HG02970 (cell line): ENCODE measurements around the gene LMLN.
"Not testable (repeated sequence)": the region's sequence is repeated elsewhere in the genome, so short reads cannot be mapped to it uniquely, and the experiment has no call there.

Source experiments
- ATAC-seq: cut with Tn5 transposase; IDR thresholded peaks from one replicate; pipeline ENCODE4 v1.9.1; 2021; ENCODE audit warnings: mild to moderate bottlenecking, moderate library complexity, moderate number of reproducible peaks; ENCODE audit not compliant: unreplicated experiment, low FRiP score

Gene LMLN

DNA sequence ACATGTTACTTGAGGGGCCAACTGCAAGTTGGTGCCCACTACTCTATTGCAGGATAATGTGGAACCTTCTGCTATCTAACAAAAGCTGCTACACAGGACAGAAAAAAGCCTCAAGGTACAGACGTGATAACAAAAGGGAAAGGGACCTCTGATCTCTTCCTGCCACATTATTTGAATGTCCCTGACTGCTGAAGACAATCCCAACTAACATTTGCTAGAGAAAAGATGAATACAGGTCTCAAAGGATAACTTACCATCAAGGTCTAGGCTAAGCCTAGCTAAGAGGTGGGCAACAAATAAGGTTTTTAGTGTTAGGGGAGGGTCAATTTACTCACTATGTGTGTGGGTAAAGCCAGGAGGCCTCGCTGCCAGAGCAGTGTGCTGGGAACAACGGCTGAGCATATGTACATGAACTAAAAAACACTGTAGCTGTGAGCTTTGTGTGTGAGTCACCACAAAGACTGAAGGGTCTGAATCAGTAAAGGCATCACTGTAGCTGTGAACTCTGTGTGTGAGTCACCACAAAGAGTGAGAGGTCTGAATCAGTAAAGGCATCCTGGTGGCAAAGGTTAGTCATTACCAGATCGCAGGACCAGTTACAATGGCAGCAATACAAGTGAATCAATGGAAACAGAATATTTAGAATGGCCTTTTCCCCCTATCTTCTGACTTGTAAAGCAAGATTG lies 111.7 kb downstream of the LMLN start:
- no peak for ATAC-seq

DNA sequence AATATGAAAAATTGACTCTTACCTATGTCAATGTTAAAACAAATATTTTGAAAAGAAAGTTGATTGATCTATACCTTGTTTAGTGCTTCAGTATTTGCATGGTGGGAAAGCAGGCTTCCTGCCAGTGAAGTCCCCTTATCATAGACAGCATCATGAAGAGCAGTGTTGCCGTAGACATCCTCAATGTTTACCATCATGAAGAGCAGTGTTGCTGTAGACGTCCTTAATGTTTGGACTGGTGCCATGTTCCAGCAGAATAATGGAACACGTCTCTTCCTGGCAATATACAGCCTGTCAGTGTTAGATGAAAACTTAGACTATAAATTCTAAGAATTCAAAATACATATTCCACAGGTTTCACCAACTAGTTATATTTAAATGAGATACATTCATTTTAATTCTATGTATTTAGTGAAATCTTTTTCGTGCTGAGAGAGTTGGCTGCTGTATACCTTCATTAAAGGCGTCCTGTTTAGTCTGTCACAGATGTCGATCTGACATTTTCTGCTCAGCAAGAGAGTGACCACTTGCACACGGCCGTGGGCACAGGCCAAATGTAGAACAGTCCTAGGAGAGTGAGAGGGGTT lies 116.8 kb downstream of the LMLN start:
- ATAC-seq = no peak

DNA sequence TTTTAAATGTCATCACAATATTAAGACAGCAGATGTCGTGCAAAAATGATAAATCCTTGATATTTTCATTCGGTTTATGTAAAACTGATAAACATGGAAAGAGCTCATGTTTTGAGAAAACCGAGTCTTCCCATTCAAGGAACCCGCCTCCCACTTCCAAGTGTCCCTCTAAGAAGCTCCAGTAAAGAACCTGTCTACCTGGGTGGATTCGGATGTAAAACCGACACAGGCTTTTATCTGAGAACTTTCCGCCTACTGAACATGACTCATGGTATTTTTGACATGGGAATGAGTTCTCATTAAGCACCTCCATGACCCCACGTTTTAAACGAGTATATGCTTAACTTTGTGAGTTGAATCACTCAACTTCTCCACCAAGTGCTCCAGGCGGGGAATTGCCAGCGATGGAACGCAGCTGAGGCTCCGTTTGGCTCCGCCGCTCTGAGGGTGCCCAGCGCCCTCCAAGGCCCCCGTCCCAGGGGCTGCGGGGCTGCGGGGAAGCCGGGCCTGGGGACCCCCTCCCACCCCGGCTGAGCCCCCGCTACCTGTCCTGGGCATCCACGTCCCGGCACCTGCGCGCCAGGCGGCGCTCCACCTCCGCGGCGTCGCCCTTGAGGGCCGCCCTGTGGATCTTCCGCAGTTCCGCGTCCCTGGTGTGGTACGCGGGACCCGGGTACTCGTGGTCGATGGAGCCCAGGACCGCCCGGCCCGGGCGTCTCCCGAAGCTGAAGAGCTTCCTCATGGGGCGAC lies 119.9 kb downstream of the LMLN start:
- ATAC-seq = no peak

DNA sequence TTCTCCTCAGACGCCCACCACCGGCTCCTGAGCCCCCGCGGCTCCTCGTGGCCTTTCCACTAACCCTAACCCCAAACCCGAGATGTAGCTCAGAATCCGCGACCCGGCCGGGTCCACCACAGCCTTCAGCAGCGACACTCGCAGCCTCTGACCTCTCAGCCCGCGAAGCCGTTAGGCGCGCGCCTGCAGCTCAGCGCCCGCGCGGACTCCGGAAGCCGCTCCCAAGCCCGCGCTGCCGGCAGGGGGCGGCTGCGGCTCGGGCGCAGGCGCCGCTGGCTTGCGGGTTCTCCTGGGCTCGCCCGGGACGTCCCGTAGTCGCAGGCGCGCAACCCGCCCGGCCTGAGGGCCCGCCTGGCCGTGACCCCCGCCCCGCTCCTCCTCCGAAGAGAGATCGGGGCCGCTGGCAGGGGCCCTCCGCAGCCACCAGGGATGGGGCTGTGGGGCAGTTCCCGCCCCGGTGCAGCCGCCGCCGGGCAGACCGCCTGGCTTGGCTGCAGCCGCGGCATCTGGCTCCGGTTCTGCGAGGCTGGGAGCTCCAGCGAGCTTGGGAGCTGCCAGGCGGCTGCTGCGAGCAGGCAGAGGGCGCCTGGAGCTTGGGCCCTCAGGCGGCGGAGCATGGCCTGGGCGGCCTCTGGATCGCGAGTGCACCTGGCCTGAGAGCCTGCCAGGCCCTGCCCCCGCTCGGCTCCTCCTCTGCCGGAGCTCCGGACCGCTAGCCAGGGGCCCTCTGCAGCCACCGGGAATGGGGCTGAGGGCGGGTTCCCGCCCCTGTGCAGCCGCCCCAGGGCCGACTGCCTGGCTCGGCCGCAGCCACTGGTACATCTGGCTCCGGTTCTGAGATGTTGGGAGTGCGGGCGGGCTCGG lies 120.7 kb downstream of the LMLN start:
- no peak for ATAC-seq

DNA sequence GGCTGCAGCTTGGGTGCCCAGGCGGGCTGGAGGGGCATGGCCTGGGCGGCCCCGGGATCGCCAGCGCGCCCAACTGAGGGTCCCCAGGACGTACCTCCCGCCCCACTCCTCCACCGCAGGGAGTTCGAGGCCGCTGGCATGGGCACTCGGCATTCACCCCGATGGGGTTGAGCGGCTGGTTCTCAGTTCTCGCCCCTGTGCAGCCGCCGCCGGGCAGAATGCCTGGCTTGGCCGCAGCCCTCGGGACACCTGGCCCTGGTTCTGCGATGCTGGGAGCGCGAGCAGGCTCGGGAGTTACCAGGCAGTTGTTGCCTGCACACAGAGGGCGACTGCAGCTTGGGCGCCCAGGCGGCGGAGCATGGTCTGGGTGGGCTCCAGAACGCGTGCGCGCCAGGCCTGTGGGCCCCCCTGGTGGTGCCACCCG lies 121.4 kb downstream of the LMLN start:
- ATAC-seq = no peak

DNA sequence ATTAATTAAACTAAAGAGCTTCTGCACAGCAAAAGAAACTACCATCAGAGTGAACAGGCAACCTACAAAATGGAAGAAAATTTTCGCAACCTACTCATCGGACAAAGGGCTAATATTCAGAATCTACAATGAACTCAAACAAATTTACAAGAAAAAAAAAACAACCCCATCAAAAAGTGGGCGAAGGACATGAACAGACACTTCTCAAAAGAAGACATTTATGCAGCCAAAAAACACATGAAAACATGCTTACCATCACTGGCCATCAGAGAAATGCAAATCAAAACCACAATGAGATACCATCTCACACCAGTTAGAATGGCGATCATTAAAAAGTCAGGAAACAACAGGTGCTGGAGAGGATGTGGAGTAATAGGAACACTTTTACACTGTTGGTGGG lies 122.2 kb downstream of the LMLN start:
- not testable (repeated sequence) for ATAC-seq

DNA sequence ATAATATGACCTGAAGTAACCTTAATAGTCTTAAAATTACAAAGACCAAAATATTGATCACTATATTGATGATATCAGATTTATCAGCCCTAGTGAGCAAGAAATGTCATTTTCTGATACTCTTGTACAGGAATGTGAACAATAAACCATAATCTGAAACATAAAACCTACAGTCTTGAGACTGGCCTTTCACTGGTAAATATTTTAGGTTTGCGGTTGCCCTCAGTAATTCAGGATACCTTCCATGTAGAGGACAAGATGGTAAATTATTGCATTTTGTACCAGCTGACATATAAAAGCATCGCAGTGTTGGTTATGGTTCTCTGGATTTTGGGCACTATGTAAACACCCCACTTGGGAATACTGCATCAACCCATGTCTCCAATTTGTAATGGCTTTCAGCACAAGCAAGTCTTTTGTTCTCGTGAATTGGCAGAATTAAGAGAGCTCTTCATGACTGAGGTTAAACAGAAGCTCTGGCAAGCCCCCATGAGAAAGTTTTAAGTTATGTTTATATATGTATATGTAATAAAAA lies 128.5 kb downstream of the LMLN start:
- no peak for ATAC-seq

DNA sequence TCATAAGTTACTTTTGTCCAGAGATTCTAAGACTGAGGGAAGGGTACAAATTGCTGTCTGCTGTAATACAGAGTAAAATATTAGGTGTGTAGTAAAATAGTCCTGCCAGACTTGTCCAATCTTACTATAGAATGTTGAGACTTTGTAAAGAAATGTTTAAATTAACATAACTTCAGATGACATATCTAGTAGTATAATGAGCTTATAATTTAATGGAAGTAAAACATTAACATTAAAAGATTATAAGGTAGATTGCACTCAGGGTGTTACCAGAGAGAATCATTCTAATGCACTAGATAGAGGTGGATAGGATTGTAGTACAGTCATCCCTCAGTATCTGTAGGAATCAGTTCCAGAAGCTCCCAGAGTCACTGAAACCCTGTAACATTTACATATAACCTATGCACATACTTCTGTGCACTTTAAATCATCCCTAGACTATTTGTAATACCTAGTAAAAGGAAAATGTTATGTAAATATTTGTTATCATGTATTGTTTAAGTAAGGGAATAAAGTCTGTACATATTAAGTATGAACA lies 130.8 kb downstream of the LMLN start:
- no peak for ATAC-seq

DNA sequence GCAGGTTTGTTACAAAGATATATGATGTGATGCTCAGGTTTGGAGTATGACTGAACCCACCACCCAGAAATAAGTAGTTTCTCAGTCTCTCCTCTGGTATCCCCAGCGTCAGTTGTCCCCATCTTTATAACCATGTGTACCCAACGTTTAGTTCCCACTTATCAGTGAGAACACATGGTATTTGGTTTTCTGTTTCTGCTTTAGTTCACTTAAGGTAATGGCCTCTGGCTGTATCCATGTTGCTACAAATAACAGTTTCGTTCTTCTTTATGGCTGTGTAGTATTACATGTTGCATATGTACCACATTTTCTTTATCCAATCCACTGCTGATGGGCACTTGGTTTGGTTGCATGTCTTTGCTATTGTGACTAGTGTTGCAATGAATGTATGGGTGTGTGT lies 132.3 kb downstream of the LMLN start:
- no peak for ATAC-seq

DNA sequence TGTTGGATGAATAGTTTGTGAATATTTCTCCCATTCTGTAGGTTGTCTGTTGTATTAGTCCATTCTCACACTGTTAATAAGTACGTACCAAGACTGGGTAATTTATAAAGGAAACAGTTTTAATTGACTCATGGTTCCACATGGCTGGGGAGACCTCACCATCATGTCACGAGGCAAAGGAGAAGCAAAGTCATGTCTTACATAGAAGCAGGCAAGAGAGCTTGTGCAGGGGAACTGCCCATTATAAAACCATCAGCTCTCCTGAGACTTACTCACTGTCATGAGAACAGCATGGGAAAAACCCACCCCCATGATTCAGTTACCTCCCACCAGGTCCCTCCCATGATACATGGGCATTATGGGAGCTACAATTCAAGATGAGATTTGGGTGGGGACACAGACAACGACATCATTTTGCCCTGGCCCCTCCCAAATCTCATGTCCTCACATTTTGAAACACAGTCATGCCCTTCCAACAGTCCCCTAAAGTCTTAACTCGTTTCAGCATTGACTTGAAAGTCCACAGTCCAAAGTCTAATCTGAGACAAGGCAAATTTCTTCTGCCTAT lies 133.2 kb downstream of the LMLN start:
- ATAC-seq = no peak
